Measurements from ENCODE around the gene TXNDC16. TPM values are rescaled to one million over a fixed set of nuclear protein-coding genes. Genes with fewer than 3 reads are reported as not detected.
"Not testable (repeated sequence)": the region's sequence is repeated elsewhere in the genome, so short reads cannot be mapped to it uniquely, and the experiment has no call there.

The TXNDC16 gene
- total RNA-seq, 2 donors from 2014 or later, result 4.0 to 6.7 TPM

DNA sequence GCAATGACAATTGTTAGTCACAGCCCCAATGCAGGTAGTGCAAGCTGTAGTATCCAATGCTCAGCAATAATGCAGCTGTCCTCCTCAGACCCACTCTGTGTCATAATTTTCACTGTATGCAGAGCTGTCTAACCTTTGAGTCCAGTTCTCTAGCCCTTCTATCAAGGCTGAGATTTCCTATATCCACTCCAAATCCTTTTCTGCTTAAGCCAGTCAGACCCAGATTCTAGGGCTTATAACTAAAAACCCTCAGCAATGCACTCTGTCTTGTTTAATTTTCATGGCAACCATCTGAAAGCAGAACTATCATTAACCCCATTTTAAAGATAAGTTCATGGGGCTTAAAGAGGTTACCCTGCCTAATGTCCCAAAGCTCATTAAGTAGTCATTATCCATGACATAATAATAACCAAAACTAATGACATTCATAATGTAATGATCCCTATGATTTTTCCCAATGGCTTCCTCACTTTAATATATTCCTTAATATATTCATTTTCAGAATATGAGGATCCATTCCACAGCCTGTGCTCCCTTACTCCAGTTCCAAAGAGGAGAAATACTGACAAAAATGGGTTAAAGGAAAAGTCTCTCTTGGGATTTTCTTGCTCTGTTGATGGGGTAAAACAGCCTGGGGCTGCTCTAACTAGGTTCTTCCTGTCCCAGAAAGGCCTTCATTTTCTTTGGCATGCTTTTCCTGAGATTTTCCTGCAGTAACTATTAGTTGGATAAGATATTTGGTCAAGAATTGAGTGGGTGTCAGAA, 29.5 kb downstream of the TXNDC16 start:
- H3K4me1 Mint-ChIP-seq (ENCODE audit: low read depth), result no peaks in the 10 kb centered on the region
- no peak overlapping the region for H3K4me3 Mint-ChIP-seq
- no peak overlapping the region for H3K27ac Mint-ChIP-seq
- H3K36me3 Mint-ChIP-seq (ENCODE audit: insufficient read depth in 2 of 2), result peaks cover 0 to 2% of the 10 kb centered on the region in 2 donors
- no peaks in the 10 kb centered on the region for H3K9me3 Mint-ChIP-seq
- ATAC-seq (replicated peaks in 1 of 2) (no peak), DNase-seq (no peak)
- H3K27me3 Mint-ChIP-seq (ENCODE audit: low read depth), result no peaks in the 10 kb centered on the region

DNA sequence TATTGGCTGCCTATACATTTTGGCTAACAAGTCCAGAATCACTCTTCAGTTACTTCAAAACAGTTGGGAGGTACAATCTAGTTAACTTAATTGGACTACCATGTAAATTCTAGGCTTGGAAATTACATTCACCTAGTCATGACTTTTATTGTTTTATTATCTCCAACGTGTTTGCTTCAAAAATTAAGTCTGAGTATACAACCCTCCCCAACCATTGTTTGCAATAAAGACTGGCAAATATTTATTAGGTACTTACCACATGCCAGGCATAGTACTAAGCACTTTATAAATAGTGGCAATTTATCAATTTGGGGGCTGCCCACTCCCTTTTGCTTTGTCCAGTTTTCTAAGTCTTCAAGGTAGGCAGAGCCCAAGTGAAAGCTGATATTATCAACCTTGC, 30.3 kb downstream of the TXNDC16 start:
- H3K4me3 Mint-ChIP-seq, result no peak overlapping the region
- no peaks in the 10 kb centered on the region for H3K4me1 Mint-ChIP-seq (ENCODE audit: low read depth)
- DNase-seq (no peak), ATAC-seq (replicated peaks in 1 of 2) (no peak)
- H3K36me3 Mint-ChIP-seq (ENCODE audit: insufficient read depth in 2 of 2), result peaks cover 0 to 2% of the 10 kb centered on the region in 2 donors
- no peak overlapping the region for H3K27ac Mint-ChIP-seq
- H3K9me3 Mint-ChIP-seq, result no peaks in the 10 kb centered on the region
- H3K27me3 Mint-ChIP-seq (ENCODE audit: low read depth), result no peaks in the 10 kb centered on the region

DNA sequence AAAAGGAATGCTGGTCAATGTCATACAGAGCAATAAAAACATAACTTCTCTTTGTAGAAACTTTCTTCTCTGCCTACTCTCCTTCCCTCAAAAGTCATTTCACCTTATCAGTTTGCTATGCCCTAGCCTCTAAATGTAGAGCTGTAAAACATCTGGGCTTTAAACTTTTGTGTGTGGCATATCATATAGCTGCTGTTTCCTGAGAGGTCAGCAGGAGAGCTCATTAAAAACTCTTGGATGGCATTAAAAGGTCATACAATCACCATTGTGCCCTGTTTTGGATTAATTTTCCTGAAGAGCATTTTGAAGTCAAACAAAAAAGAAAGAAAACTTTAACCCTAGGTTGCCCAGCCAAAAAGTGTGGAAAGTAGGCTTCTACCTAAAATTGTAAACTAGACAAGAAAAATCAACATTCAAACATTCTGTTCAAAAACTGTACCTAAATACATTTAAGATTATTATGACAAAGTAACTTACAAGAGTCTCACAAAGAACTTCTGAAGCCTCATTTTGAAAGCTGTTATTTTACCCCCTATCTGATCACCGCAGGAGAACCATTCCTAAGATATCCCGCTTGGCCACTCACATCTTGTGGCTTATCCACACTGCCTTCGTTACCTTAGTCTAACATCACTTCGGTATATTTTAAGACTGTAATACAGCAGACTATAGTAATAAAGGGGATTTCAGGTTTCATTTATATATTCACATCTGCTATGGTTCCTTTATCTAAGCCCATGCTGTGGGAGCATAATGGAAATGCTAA, 38.1 kb downstream of the TXNDC16 start:
- ATAC-seq (replicated peaks in 1 of 2) (no peak), DNase-seq (no peak)
- peaks cover 0 to under 1% of the 10 kb centered on the region in 2 donors for H3K36me3 Mint-ChIP-seq (ENCODE audit: insufficient read depth in 2 of 2)
- H3K4me3 Mint-ChIP-seq, result no peak overlapping the region
- no peak overlapping the region for H3K27ac Mint-ChIP-seq
- no peaks in the 10 kb centered on the region for H3K9me3 Mint-ChIP-seq
- H3K27me3 Mint-ChIP-seq (ENCODE audit: low read depth), result no peaks in the 10 kb centered on the region
- H3K4me1 Mint-ChIP-seq (ENCODE audit: low read depth), result no peaks in the 10 kb centered on the region

DNA sequence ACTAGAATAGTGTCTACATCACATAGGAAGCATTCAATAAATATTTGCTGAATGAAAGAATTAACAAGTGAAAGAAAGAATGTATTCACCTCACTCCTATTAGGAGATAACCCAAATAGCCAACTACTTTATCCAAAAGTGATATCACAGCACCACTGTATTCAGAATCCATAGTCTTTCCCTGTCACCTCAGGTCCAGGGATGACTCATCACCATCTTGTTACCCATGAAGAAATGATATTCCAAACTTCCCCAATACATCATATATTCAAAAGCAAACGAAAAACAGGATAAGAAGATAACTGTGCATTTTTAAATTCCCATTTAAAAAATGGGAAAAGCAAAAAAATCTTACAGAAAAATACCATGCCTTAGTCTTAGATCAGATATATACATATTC, 39.1 kb downstream of the TXNDC16 start:
- Mint-ChIP-seq H3K4me3 (no peak overlapping the region), H3K4me1 (ENCODE audit: low read depth) (no peaks in the 10 kb centered on the region), H3K27ac (no peak overlapping the region), H3K27me3 (ENCODE audit: low read depth) (no peaks in the 10 kb centered on the region), H3K36me3 (ENCODE audit: insufficient read depth in 2 of 2) (peaks cover 0 to 2% of the 10 kb centered on the region in 2 donors), H3K9me3 (no peaks in the 10 kb centered on the region)
- ATAC-seq (replicated peaks in 1 of 2) (no peak), DNase-seq (no peak)

- Mint-ChIP-seq H3K27ac (no peak overlapping the region), H3K4me3 (no peak overlapping the region), H3K9me3 (peaks cover 2% of the 10 kb centered on the region in 2 donors), H3K27me3 (ENCODE audit: low read depth) (no peaks in the 10 kb centered on the region), H3K4me1 (ENCODE audit: low read depth) (no peaks in the 10 kb centered on the region), H3K36me3 (ENCODE audit: insufficient read depth in 2 of 2) (peaks cover 4 to 15% of the 10 kb centered on the region in 2 donors)
- no peak for DNase-seq
- no peak for ATAC-seq (replicated peaks in 1 of 2)
Observed at GRCh38 chr14:52494444-52494843, 57.9 kb downstream of the TXNDC16 start.

DNA sequence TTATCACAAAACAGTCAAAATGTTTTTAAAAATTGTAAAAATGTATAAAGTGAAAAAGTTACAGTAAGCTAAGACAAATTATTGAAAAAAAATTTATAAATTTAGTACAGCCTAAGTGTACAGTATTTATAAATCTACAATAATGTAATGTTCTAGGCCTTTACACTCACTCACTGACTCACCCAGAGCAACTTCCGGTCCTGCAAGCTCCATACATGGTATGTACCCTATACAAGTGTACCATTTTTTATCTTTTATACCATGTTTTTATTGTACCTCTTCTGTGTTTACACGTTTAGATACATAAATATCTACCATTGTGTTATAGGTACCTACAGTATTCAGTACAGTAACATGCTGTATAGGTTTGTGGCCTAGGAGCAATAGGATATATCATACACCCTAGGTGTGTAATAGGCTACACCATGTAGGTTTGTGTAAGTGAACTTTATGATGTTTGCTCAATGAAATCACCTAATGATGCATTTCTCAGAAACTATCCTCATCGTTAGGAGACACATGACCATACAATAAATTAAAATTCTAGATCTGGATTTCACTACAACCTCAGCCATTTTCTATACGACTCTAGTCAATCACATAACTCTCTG, 66.8 kb downstream of the TXNDC16 start:
- ATAC-seq (replicated peaks in 1 of 2) (no peak), DNase-seq (no peak)
- no peak overlapping the region for H3K4me3 Mint-ChIP-seq
- H3K36me3 Mint-ChIP-seq (ENCODE audit: insufficient read depth in 2 of 2), result no peaks in the 10 kb centered on the region
- H3K27ac Mint-ChIP-seq, result no peak overlapping the region
- H3K27me3 Mint-ChIP-seq (ENCODE audit: low read depth), result no peaks in the 10 kb centered on the region
- no peaks in the 10 kb centered on the region for H3K4me1 Mint-ChIP-seq (ENCODE audit: low read depth)
- H3K9me3 Mint-ChIP-seq, result no peaks in the 10 kb centered on the region

DNA sequence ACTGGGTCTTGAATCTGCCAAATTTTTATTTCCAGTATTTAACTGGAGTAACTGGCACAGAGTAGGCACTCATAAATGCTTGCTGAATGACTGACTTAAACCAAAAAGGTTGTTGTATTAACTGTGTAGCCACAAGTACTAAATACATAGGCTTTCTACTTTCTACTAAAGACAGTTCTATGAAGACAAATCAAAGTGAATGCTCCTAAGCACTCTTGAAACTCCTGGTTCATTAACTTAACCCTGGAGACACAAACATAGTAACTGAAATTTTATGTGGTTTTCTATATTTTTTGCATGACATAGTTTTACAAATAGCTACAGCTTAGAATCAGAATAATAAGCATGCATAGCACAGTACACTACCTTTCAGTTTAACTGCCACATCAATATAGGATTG, 70.4 kb downstream of the TXNDC16 start:
- peaks cover 0 to 2% of the 10 kb centered on the region in 2 donors for H3K9me3 Mint-ChIP-seq
- H3K4me3 Mint-ChIP-seq, result no peak overlapping the region
- no peaks in the 10 kb centered on the region for H3K27me3 Mint-ChIP-seq (ENCODE audit: low read depth)
- ATAC-seq (replicated peaks in 1 of 2) (no peak), DNase-seq (no peak)
- no peak overlapping the region for H3K27ac Mint-ChIP-seq
- peaks cover 0 to 10% of the 10 kb centered on the region in 2 donors for H3K36me3 Mint-ChIP-seq (ENCODE audit: insufficient read depth in 2 of 2)
- H3K4me1 Mint-ChIP-seq (ENCODE audit: low read depth), result no peaks in the 10 kb centered on the region

- H3K27ac Mint-ChIP-seq, result no peak overlapping the region
- DNase-seq (no peak), ATAC-seq (replicated peaks in 1 of 2) (no peak)
- H3K4me3 Mint-ChIP-seq, result no peak overlapping the region
- peaks cover 4 to 5% of the 10 kb centered on the region in 2 donors for H3K9me3 Mint-ChIP-seq
- peaks cover 8 to 12% of the 10 kb centered on the region in 2 donors for H3K36me3 Mint-ChIP-seq (ENCODE audit: insufficient read depth in 2 of 2)
- H3K4me1 Mint-ChIP-seq (ENCODE audit: low read depth), result no peaks in the 10 kb centered on the region
- no peaks in the 10 kb centered on the region for H3K27me3 Mint-ChIP-seq (ENCODE audit: low read depth)
Observed at GRCh38 chr14:52473557-52473956, 78.7 kb downstream of the TXNDC16 start.

- DNase-seq, result no peak
- H3K4me3 Mint-ChIP-seq, result no peak overlapping the region
- H3K27ac Mint-ChIP-seq, result no peak overlapping the region
- H3K27me3 Mint-ChIP-seq (ENCODE audit: low read depth), result no peaks in the 10 kb centered on the region
- no peak for ATAC-seq (replicated peaks in 1 of 2)
- H3K9me3 Mint-ChIP-seq, result peaks cover 4 to 5% of the 10 kb centered on the region in 2 donors
- peaks cover 8 to 10% of the 10 kb centered on the region in 2 donors for H3K36me3 Mint-ChIP-seq (ENCODE audit: insufficient read depth in 2 of 2)
- peaks cover 3% of the 10 kb centered on the region for H3K4me1 Mint-ChIP-seq (ENCODE audit: low read depth)
Observed at GRCh38 chr14:52472728-52473127, 79.6 kb downstream of the TXNDC16 start.

DNA sequence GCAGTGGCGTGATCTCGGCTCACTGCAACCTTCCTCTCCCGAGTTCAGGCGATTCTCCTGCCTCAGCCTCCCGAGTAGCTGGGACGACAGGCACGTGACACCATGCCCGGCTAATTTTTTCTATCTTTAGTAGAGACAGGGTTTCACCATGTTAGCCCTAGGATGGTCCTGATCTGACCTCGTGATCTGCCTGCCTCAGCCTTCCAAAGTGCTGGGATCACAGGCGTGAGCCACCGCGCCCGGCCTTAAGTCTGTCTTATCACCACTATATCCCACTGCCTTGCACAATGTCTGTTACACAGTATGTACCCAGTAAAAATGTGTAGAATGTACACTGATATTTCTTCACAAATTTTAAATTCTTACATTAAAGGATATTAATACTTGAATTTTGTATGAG, 80.1 kb downstream of the TXNDC16 start:
- not testable (repeated sequence) for DNase-seq; H3K27me3 Mint-ChIP-seq (ENCODE audit: low read depth); ATAC-seq (replicated peaks in 1 of 2); H3K27ac Mint-ChIP-seq; H3K9me3 Mint-ChIP-seq; H3K4me3 Mint-ChIP-seq; H3K4me1 Mint-ChIP-seq (ENCODE audit: low read depth)
- H3K36me3 Mint-ChIP-seq (ENCODE audit: insufficient read depth in 2 of 2), result peaks cover 8 to 10% of the 10 kb centered on the region in 2 donors

DNA sequence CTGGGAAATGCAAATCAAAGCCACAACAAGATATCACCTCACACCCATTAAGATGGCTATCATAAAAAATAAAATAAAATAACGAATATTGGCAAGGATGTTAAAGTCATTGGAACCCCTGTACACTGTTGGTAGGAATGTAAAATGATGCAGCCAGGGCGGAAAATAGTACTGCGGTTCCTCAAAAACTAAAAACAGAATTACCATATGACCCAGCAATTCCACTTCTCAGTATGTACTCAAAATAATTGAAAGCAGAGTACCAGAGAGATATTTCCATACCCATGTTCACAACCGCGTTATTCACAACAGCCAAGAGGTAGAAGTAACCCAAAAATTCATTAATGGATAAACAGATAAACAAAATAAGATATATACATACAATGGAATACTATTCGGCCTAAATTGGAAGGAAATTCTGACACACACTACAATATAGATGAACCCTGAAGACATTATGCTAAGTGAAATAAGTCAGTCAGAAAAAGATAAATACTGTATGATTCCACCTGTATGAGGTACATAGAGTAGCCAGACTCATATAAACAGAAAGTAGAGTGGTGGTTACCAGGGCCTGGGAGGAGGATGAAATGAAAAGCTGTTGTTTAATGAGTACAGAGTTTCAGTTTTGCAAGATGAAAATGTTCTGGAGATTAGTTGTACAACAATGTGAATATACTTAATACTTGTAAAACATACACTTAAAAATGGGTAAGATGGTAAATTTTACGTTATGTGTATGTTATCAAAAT, 84.6 kb downstream of the TXNDC16 start:
- H3K27me3 Mint-ChIP-seq (ENCODE audit: low read depth), result no peaks in the 10 kb centered on the region
- H3K4me3 Mint-ChIP-seq, result no peak overlapping the region
- peaks cover 2 to 4% of the 10 kb centered on the region in 2 donors for H3K36me3 Mint-ChIP-seq (ENCODE audit: insufficient read depth in 2 of 2)
- peaks cover 18% of the 10 kb centered on the region for H3K4me1 Mint-ChIP-seq (ENCODE audit: low read depth)
- peak; percentile 88 to 98 for ATAC-seq (replicated peaks in 1 of 2)
- no peak overlapping the region for H3K27ac Mint-ChIP-seq
- DNase-seq, result no peak
- no peaks in the 10 kb centered on the region for H3K9me3 Mint-ChIP-seq

DNA sequence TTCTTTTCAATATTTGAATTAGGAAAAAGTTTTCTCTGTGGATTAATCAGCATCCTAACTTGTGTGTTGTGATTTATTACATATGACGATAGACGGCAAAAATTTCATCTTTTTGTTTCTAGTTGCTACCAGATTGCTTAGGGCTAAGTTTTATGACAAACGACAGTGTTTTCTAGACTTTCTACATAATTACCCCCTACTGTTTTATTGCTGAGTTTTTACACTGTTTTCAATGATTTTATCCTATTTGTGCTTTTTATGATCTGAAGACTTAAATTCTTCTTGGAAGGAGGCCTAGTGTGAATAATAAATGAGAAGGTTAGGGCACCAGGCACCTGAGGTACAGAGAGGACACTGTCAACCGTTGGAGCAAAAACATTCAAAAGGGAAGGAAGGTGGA, 88.1 kb downstream of the TXNDC16 start:
- Mint-ChIP-seq H3K9me3 (no peaks in the 10 kb centered on the region), H3K4me1 (ENCODE audit: low read depth) (peaks cover 18% of the 10 kb centered on the region), H3K4me3 (no peak overlapping the region), H3K36me3 (ENCODE audit: insufficient read depth in 2 of 2) (peaks cover 5 to 22% of the 10 kb centered on the region in 2 donors), H3K27ac (no peak overlapping the region), H3K27me3 (ENCODE audit: low read depth) (no peaks in the 10 kb centered on the region)
- DNase-seq (no peak), ATAC-seq (replicated peaks in 1 of 2) (no peak)

- no peaks in the 10 kb centered on the region for H3K27me3 Mint-ChIP-seq (ENCODE audit: low read depth)
- peaks cover 18% of the 10 kb centered on the region for H3K4me1 Mint-ChIP-seq (ENCODE audit: low read depth)
- ATAC-seq (replicated peaks in 1 of 2) (no peak), DNase-seq (no peak)
- H3K4me3 Mint-ChIP-seq, result no peak overlapping the region
- no peaks in the 10 kb centered on the region for H3K9me3 Mint-ChIP-seq
- no peak overlapping the region for H3K27ac Mint-ChIP-seq
- peaks cover 5 to 22% of the 10 kb centered on the region in 2 donors for H3K36me3 Mint-ChIP-seq (ENCODE audit: insufficient read depth in 2 of 2)
Observed at GRCh38 chr14:52463375-52463774, 88.9 kb downstream of the TXNDC16 start.

Data from activated T-cell treated with anti-CD3 and anti-CD28 coated beads, Interleukin-2, amount 50 U/mL, for 72 hours (primary cell).